ENCODE data around the gene RXFP1.
A peak's percentile ranks its signal among the peaks of the same experiment; 100 is the strongest.

RXFP1 gene

DNA sequence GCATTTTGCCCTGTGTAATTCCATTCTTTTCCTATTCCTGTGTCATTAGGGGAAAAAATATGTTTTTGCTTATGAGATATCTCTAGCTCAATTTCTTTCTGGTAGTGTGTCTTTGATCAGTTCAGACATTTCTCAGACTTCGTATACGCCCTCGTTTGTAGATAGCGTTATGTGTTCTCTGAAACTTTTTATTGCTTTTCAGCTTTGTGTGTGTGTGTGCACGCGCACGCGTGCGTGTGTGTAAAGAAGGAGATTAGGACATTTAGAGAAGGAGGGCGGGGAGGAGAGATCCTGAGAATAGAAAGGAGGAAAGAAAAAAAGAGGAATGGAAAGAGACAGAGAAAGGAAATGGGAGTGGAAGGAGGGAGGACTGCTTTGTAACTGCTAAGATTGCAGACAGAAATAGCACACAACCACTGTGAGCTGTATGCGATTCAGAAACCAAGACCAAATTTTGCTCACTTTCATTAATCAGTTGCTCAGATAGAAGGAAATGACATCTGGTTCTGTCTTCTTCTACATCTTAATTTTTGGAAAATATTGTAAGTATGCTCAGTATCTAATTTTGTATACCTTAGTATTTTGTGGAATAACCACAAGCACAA lies at the start of gene RXFP1:
RXFP1 (plus strand) TSS at position 399 of the 605 bp plus-strand sequence; CDS start at position 494, 95 bp downstream.
- TF ChIP-seq, protein P1, sequence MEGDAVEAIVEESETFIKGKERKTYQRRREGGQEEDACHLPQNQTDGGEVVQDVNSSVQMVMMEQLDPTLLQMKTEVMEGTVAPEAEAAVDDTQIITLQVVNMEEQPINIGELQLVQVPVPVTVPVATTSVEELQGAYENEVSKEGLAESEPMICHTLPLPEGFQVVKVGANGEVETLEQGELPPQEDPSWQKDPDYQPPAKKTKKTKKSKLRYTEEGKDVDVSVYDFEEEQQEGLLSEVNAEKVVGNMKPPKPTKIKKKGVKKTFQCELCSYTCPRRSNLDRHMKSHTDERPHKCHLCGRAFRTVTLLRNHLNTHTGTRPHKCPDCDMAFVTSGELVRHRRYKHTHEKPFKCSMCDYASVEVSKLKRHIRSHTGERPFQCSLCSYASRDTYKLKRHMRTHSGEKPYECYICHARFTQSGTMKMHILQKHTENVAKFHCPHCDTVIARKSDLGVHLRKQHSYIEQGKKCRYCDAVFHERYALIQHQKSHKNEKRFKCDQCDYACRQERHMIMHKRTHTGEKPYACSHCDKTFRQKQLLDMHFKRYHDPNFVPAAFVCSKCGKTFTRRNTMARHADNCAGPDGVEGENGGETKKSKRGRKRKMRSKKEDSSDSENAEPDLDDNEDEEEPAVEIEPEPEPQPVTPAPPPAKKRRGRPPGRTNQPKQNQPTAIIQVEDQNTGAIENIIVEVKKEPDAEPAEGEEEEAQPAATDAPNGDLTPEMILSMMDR (IDR thresholded peaks at IDR 0.05), result no peak

DNA sequence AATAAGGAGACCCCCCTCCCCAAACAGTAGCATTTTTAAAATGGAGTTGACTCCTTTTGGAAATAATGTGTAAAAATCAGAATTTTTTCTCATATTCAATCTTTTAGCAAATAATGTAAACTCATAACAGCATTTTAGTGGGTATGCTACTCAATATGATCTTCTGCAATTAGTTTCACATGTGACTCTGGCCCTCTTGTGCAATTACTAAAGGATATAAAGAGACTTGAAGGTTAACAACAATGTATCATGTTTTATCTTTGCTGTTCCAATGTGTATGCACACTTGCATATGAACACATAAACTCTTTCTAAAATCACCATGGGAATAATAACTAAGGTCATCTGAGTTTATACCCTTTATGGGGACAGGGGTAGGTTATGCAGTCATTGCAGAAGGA lies 39.9 kb upstream of the RXFP1 start:
- TF ChIP-seq, protein P1 (IDR thresholded peaks at IDR 0.05), result no peak

DNA sequence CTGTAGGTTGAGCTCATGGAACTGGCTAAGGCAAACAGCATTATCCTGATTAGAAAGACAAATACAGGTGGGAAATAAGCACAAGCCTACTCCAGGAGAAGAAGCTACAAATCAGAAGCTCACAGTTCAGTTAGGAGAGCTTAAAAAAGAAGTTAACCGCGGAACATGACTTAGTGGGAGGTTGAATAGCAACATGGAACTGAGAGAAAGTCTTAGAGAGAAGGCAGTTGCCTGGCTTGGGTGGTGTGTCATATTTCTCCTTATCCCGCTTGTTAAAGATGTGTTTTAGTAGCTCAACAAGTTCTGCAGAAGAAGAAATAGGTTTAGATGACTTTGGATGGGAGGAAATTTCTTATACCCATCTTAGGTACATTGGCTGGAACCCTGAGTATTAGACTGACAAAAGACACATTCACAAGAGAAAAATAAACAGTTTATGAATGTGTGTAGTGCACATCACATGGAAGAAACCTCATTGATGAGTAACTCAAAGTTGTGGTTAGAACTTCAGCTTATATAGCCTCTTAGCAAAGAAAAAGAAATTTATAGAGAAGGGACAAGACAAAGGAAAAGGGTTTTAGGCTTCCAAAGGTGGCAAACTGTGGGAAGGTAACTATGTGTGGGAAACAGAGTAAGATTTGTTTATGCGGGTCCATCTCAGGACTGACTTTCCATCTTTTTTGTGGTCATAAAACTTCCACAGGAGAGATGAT lies 37.4 kb upstream of the RXFP1 start:
- TF ChIP-seq, protein P1 (IDR thresholded peaks at IDR 0.05), result no peak

DNA sequence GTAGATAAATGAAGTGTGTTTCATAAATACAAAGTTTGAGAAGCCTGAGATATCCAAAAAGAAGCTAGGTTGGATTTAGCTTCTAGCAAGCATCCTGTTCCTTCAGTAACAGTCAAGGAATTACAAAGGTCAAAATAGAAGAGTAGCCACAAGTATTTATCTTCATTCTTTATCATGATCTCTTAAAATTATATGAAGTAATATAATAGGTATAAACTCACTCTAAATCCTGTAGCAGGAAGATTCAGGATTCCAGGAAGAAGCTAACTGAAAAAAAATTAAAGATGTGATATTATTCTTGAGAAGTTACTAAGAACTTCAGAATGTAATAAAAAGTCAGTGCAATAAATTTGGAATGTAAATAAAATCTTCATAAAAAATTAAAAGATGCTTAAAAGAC lies 31.1 kb upstream of the RXFP1 start:
- TF ChIP-seq, protein P1 (IDR thresholded peaks at IDR 0.05), result no peak

DNA sequence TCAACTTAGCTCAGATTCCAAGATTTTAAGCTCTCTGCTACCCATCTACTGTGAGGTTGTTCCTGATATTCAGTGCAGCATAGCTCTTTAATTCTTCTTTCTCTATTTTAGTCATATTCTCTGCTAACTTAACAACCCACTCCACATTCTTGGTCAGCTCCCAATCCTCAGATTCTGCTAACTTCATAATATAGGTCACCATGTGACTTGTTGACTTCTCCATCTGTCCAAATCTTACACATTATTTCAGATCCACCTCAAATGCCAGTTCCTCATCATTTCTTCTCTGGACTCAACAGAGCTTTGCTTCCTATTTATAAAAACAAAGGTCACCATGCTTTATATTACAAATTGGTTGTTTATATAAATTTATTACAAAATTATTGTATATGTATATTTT lies 29.3 kb upstream of the RXFP1 start:
- TF ChIP-seq, protein P1 (IDR thresholded peaks at IDR 0.05), result no peak

DNA sequence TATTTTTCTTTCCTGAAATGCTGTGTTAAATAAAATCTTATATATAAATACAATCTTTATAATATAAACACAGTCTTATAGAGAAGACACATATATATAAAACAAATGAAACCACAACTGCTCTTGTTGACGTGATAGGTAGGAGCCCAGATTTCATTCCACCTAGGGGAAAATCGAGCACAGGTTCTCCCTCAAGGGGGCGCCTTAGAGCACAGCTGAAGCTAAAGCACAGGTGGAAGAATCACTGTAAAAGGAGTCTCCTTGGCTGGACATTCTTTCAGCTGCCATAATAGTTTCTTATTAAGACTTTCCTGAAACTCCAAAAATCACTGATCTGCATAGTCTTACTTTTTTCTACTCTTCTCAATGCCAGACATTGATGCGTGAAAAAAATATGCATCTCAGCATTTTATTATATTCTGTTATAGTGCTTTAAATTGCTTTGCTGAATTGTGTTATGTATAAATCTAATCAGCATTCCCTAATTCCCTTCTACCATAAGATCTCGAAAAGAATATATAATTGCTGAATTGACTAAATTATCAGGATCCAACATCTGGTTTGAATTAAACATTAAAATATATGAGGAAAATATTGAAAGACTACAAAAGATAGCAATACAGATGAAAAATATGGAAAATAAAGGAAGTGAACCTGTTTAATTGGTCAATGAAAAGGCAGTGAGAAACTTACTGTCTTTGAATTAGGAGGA lies 25.5 kb upstream of the RXFP1 start:
- TF ChIP-seq, protein P1 (IDR thresholded peaks at IDR 0.05), result peak; percentile 43; the same call in 1 of the 2 replicates

DNA sequence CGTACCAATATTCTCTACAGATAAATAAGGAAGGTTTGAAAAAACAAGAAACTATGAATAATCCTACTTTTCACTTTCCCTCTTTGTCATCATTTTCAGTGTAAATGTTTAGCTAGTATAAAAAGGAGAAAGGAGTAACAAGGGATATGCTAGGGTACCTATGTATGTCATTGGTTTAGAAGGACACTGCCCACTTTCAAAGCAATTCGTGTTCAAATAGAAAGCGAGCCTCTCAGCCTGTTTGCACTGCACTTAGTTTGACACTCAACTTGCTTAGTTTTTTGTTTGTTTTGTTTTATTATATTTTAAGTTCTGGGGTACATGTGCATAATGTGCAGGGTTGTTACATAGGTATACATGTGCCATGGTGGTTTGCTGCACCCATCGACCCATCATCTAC lies 21.6 kb upstream of the RXFP1 start:
- TF ChIP-seq, protein P1 (IDR thresholded peaks at IDR 0.05), result no peak
